Spleen (tissue), 7 donors: ENCODE measurements around the gene FHIT.

ENCODE experiments used
- POLR2A ChIP-seq, 3 donors: fragments of 450-650 bp; IDR thresholded peaks; one replicate each; pipeline ENCODE4 v1.5.1; 2017; ENCODE audit warnings: antibody characterized with exemption in 3 of 3, mild to moderate bottlenecking in 1 of 3
- TF ChIP-seq, protein P1 (sequence below), 11 experiments: fragments of 200-600 bp in 7 of 11; fragments of 450-650 bp in 4 of 11; sonication (generic) in 4 of 11; IDR thresholded peaks in 8 of 11; conservative IDR thresholded peaks in 3 of 11; 1 replicate in 7 of 11; 2 replicates in 4 of 11; pipeline versions ENCODE4 v1.4.0 to v1.8.0; 2016 to 2021; ENCODE audit warnings: antibody characterized with exemption in 11 of 11, inconsistent platforms in 4 of 11, mild to moderate bottlenecking in 1 of 11
- donor health status: DM: no; HTN: no; CAD: no; lungs with moderate emphysema.
- donor health status: DM: no; HTN: no; CAD: no.
- donor health status: DM: no; HTN: no; CAD: no.

DNA sequence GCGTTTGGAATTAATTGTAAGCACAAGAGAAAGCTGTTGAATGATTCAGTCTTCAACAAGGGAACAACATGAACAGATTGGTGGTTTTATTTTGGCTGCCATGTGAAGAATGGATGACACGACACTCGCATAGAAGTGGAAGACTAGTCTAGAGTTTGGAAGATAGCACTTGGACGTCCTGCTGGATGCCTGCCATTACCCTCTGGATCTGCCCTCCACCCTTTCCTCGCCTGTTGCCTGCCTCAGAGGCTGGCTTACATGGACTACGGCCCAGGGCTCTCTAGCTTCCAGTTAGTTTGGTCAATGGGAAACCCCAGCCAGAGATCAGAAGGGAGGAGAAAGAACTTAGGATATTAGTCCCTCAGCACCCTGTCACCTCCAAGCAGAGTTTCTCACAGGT is 493.5 kb downstream of the FHIT start:
- TF ChIP-seq, protein P1, sequence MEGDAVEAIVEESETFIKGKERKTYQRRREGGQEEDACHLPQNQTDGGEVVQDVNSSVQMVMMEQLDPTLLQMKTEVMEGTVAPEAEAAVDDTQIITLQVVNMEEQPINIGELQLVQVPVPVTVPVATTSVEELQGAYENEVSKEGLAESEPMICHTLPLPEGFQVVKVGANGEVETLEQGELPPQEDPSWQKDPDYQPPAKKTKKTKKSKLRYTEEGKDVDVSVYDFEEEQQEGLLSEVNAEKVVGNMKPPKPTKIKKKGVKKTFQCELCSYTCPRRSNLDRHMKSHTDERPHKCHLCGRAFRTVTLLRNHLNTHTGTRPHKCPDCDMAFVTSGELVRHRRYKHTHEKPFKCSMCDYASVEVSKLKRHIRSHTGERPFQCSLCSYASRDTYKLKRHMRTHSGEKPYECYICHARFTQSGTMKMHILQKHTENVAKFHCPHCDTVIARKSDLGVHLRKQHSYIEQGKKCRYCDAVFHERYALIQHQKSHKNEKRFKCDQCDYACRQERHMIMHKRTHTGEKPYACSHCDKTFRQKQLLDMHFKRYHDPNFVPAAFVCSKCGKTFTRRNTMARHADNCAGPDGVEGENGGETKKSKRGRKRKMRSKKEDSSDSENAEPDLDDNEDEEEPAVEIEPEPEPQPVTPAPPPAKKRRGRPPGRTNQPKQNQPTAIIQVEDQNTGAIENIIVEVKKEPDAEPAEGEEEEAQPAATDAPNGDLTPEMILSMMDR (IDR thresholded peaks at IDR 0.05 in 8 of 11, conservative IDR thresholded peaks at IDR 0.05 in 3 of 11), result no peak
- TF ChIP-seq POLR2A (IDR thresholded peaks at IDR 0.05), result no peak
